Ascending aorta (tissue), 2 donors: Measurements from ENCODE around the gene RABGAP1L. TPM values are rescaled to one million over a fixed set of nuclear protein-coding genes. Genes with fewer than 3 reads are reported as not detected.

ENCODE experiments used
- DNase-seq, 2 donors: peaks; one replicate each; pipeline ENCODE4 v3.0.0-alpha.2; 2019; ENCODE audit warnings: low spot score in 2 of 2
- H3K27ac ChIP-seq, 2 donors: fragments of 200-600 bp; sonication (generic); one replicate each; pipeline ENCODE4 v1.5.1; 2016 to 2017; ENCODE audit warnings: mild to moderate bottlenecking in 1 of 2
- H3K27me3 ChIP-seq: fragments of 200-600 bp; sonication (generic); one replicate; pipeline ENCODE4 v1.5.1; 2017
- H3K36me3 ChIP-seq, 2 donors: fragments of 200-600 bp; sonication (generic); one replicate each; pipeline ENCODE4 v1.5.1; 2016
- H3K4me1 ChIP-seq, 2 donors: fragments of 200-600 bp; sonication (generic); one replicate each; pipeline ENCODE4 v1.5.1; 2016 to 2017; ENCODE audit warnings: mild to moderate bottlenecking in 1 of 2
- H3K4me3 ChIP-seq, 2 donors: fragments of 200-600 bp; sonication (generic); one replicate each; pipeline ENCODE4 v1.5.1; 2016 to 2017; ENCODE audit warnings: mild to moderate bottlenecking in 1 of 2
- H3K9me3 ChIP-seq, 2 donors: fragments of 200-600 bp; sonication (generic); one replicate each; pipeline ENCODE4 v1.5.1; 2016
- CTCF ChIP-seq, 3 experiments: fragments of 200-600 bp in 2 of 3; fragments of 450-650 bp in 1 of 3; sonication (generic) in 2 of 3; IDR thresholded peaks; one replicate each; pipeline ENCODE4 v1.5.1; 2016 to 2019; ENCODE audit warnings: antibody characterized with exemption in 3 of 3, mild to moderate bottlenecking in 1 of 3, moderate library complexity in 1 of 3
- intact Hi-C: fragments of 100-400 bp; cut with DNase I; formaldehyde crosslinking; loops from one replicate; pipeline ENCODE4 v1.15.1; 2023
- total RNA-seq: library from RNA; depleted of rRNA; stranded (reverse); fragments of >200 nt; gene quantifications from one replicate; pipeline ENCODE4 v1.1.0, GENCODE V29; 2016

Gene RABGAP1L
- total RNA-seq, 1 donor from 2014 or later = 48.4 TPM

GRCh38 chr1:174874331-174875053 lies 715.2 kb downstream of the RABGAP1L start:
- TF ChIP-seq CTCF (IDR thresholded peaks at IDR 0.05) = no peak
- Histone ChIP-seq H3K27me3 (no peaks in the 10 kb centered on the region), H3K9me3 (no peaks in the 10 kb centered on the region), H3K4me3 (peak overlapping the region in 1 of 2 donors; percentile 30), H3K27ac (no peak overlapping the region), H3K36me3 (no peaks in the 10 kb centered on the region), H3K4me1 (peaks cover 0 to 2% of the 10 kb centered on the region in 2 donors)
- intact Hi-C loops = no loop called here
- DNase-seq = no peak

DNA sequence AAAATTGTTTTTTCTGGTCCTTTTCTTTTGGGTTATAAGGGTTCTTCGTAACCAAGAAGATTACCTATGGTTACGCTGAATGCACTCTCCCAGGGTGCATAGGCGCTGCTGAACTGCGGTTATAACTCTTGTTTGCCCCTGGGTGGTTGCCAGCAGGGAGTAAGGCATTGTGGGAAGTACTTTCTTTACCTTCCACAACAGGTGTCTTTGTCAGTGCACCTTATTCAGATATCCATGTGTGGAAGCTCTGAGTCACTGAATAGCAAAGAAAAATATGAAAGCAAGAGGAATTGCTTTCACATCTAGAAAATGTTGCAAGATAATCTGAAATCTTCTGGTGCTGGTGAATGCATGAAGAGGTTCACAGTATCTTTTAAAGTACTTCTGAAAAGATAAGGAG lies 716.0 kb downstream of the RABGAP1L start:
- peaks cover 0 to 2% of the 10 kb centered on the region in 2 donors for H3K4me1 ChIP-seq
- intact Hi-C loops = no loop called here
- no peaks in the 10 kb centered on the region for H3K27me3 ChIP-seq
- no peak overlapping the region for H3K4me3 ChIP-seq
- no peaks in the 10 kb centered on the region for H3K9me3 ChIP-seq
- DNase-seq = no peak
- no peak overlapping the region for H3K27ac ChIP-seq
- no peaks in the 10 kb centered on the region for H3K36me3 ChIP-seq
- TF ChIP-seq CTCF (IDR thresholded peaks at IDR 0.05) = no peak

DNA sequence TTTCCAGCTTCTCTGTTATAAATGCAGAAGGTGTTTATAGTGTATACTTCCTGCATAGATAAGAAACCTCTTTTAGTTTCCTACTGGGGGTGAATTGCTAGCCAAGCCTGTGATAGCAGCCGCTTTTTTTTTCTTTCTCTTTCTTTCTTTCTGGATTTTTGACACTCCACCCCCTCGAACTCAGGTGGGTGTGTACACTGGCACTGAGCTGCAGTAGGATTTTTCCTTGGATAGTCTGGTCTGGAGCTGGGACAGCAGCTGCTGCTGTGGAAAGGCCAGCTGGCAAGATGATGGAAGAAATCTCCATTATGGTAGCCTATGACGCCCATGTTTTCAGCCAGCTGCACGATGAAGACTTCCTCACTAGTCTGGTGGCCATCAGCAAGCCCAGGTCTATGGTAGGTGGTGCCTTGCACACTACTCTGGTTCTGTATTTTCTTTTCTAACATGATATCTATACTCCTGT lies 717.9 kb downstream of the RABGAP1L start:
- Histone ChIP-seq H3K27me3 (no peaks in the 10 kb centered on the region), H3K9me3 (no peaks in the 10 kb centered on the region), H3K27ac (no peak overlapping the region), H3K4me3 (no peak overlapping the region), H3K4me1 (peaks cover 0 to 2% of the 10 kb centered on the region in 2 donors), H3K36me3 (no peaks in the 10 kb centered on the region)
- TF ChIP-seq CTCF (IDR thresholded peaks at IDR 0.05) = no peak
- intact Hi-C loops = no loop called here
- no peak for DNase-seq

- Histone ChIP-seq H3K4me3 (no peak overlapping the region), H3K9me3 (no peaks in the 10 kb centered on the region), H3K4me1 (peaks cover 0 to 2% of the 10 kb centered on the region in 2 donors), H3K27ac (no peak overlapping the region), H3K36me3 (no peaks in the 10 kb centered on the region), H3K27me3 (no peaks in the 10 kb centered on the region)
- no peak for DNase-seq
- intact Hi-C loops = no loop called here
- no peak for TF ChIP-seq CTCF (IDR thresholded peaks at IDR 0.05)
Observed at GRCh38 chr1:174880171-174880570, 720.9 kb downstream of the RABGAP1L start.

DNA sequence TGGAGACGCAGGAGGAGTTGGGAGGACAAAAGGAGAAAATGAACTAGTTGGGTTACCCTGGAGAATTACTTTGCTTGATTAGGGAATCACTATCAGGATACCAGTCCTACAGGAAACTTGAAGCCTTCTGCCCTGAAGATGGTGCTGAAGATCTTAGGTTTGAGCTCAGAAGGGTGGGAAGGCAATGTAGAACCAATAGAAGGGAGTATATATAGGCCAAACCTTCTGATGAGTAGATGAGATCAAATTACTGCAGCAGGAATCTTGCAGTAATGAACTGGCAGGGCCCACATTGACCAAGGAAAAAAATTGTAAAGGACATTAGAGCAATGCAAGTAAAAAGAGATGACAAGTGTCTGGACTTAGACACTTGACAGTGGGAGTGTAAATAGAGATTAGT lies 724.1 kb downstream of the RABGAP1L start:
- Histone ChIP-seq H3K4me3 (no peak overlapping the region), H3K9me3 (no peaks in the 10 kb centered on the region), H3K36me3 (no peaks in the 10 kb centered on the region), H3K4me1 (no peaks in the 10 kb centered on the region), H3K27me3 (no peaks in the 10 kb centered on the region), H3K27ac (no peak overlapping the region)
- DNase-seq = no peak
- intact Hi-C loops = no loop called here
- TF ChIP-seq CTCF (IDR thresholded peaks at IDR 0.05) = no peak
